GM12878 (cell line): ENCODE results near the gene MSI2. TPM values are rescaled to one million over a fixed set of nuclear protein-coding genes. Genes with fewer than 3 reads are reported as not detected.
"Not testable (repeated sequence)": the region's sequence is repeated elsewhere in the genome, so short reads cannot be mapped to it uniquely, and the experiment has no call there.

Experiments
- ATAC-seq: fragments of 200-7000 bp; cut with Tn5 transposase; 3 replicates; pipeline ENCODE4 v1.9.1; 2020; ENCODE audit warnings: mild to moderate bottlenecking, moderate library complexity
- BruUV-seq: library from RNA; stranded (reverse); fragments of 400-500 nt; replicated peaks from 2 replicates; lab custom pipeline; 2021; lab: Mats Ljungman, UMichigan
- CTCF ChIA-PET: fragments of 300-600 bp; sonication (Branson Sonifier 250); formaldehyde crosslinking; extraction: SDS; loops from one replicate; lab custom pipeline; 2021; ENCODE audit warnings: inconsistent platforms; lab: Yijun Ruan, JAX
- POLR2A ChIA-PET: fragments of 350-600 bp; formaldehyde crosslinking; extraction: SDS; loops from one replicate; lab custom pipeline; 2021; ENCODE audit warnings: inconsistent platforms; lab: Charles Lee
- RAD21 ChIA-PET: fragments of 300-600 bp; sonication (Branson Sonifier 250); formaldehyde crosslinking; loops from one replicate; lab custom pipeline; 2023; ENCODE audit warnings: antibody characterized with exemption; ENCODE audit not compliant: unreplicated experiment; lab: Charles Lee
- SMC1A ChIA-PET: fragments of 300-600 bp; sonication (Branson Sonifier 250); formaldehyde crosslinking; loops from one replicate; lab custom pipeline; 2023; ENCODE audit not compliant: unreplicated experiment, uncharacterized antibody; lab: Charles Lee
- DNase-seq: peaks from one replicate; pipeline ENCODE4 v3.0.0-alpha.2; 2011; ENCODE audit warnings: low read depth, low spot score
- FAIRE-seq: peaks from 3 replicates; lab custom pipeline; 2011; peaks lifted over from hg19 to GRCh38; lab: Jason Lieb, UNC
- H2AFZ ChIP-seq: 2 replicates; pipeline ENCODE4 v1.6.0; 2011; ENCODE audit warnings: low read depth, low read length, control low read depth; ENCODE audit not compliant: control insufficient read depth
- H3K27ac ChIP-seq: 2 replicates; pipeline ENCODE4 v1.5.1; 2011; ENCODE audit warnings: control low read depth; ENCODE audit not compliant: control insufficient read depth, insufficient read depth
- H3K27me3 ChIP-seq, 2 experiments: replicated peaks in 1 of 2; 2 replicates each; pipeline versions ENCODE4 v1.6.0 to v1.6.1; 2011; ENCODE audit warnings: low read length in 1 of 2; ENCODE audit not compliant: control insufficient read depth in 2 of 2, insufficient read depth in 2 of 2
- H3K36me3 ChIP-seq, 2 experiments: 2 replicates each; pipeline ENCODE4 v1.5.1; 2011; ENCODE audit warnings: low read length in 1 of 2; ENCODE audit not compliant: control insufficient read depth in 2 of 2, insufficient read depth in 2 of 2
- H3K4me1 ChIP-seq: 2 replicates; pipeline ENCODE4 v1.6.1; 2011; ENCODE audit warnings: mild to moderate bottlenecking, low read length, moderate library complexity, mixed read lengths; ENCODE audit not compliant: control insufficient read depth, insufficient read depth
- H3K4me2 ChIP-seq: 2 replicates; pipeline ENCODE4 v1.6.0; 2011; ENCODE audit warnings: control low read depth; ENCODE audit not compliant: control insufficient read depth, insufficient read depth
- H3K4me3 ChIP-seq: fragments of 200-600 bp; sonication (generic); 2 replicates; pipeline ENCODE4 v1.5.1; 2016
- H3K79me2 ChIP-seq: 2 replicates; pipeline ENCODE4 v1.6.0; 2011; ENCODE audit warnings: low read length; ENCODE audit not compliant: control insufficient read depth, insufficient read depth
- H3K9ac ChIP-seq: 2 replicates; pipeline ENCODE4 v1.8.0; 2011; ENCODE audit warnings: low read length, control low read depth, mixed read lengths; ENCODE audit not compliant: control insufficient read depth, insufficient read depth
- H3K9me3 ChIP-seq: replicated peaks from 3 replicates; pipeline ENCODE4 v1.5.1; 2011; ENCODE audit warnings: mild to moderate bottlenecking, low read length; ENCODE audit not compliant: control insufficient read depth, insufficient read depth
- H4K20me1 ChIP-seq: 2 replicates; pipeline ENCODE4 v1.6.0; 2011; ENCODE audit not compliant: control insufficient read depth, insufficient read depth
- BCL11A ChIP-seq: IDR thresholded peaks from 2 replicates; pipeline ENCODE4 v1.6.1; 2011; ENCODE audit warnings: low read depth, low read length
- DPF2 ChIP-seq: fragments of 450-650 bp; IDR thresholded peaks from 2 replicates; pipeline ENCODE4 v1.6.1; 2017; ENCODE audit warnings: mild to moderate bottlenecking
- FOS ChIP-seq: IDR thresholded peaks from 3 replicates; pipeline ENCODE4 v1.6.1; 2011; ENCODE audit warnings: borderline replicate concordance; ENCODE audit not compliant: insufficient read length; ENCODE audit errors: extremely low read depth
- HCFC1 ChIP-seq: fragments of 150-350 bp; IDR thresholded peaks from 2 replicates; pipeline ENCODE4 v1.6.1; 2014; ENCODE audit warnings: low read length
- HDAC2 ChIP-seq: fragments of 200-600 bp; sonication (generic); IDR thresholded peaks from 2 replicates; pipeline ENCODE4 v1.6.1; 2017
- MLLT1 ChIP-seq: fragments of 450-650 bp; IDR thresholded peaks from 2 replicates; pipeline ENCODE4 v1.6.1; 2016; ENCODE audit warnings: mild to moderate bottlenecking
- NR2F1 ChIP-seq: fragments of 450-650 bp; conservative IDR thresholded peaks from 2 replicates; pipeline ENCODE4 v1.6.1; 2017; ENCODE audit warnings: mild to moderate bottlenecking
- PRDM15 ChIP-seq: fragments of 450-650 bp; formaldehyde crosslinking; IDR thresholded peaks from 2 replicates; pipeline ENCODE4 v1.4.0; 2020; ENCODE audit warnings: mild to moderate bottlenecking, moderate library complexity
- RB1 ChIP-seq: fragments of 450-650 bp; formaldehyde crosslinking; IDR thresholded peaks from 2 replicates; pipeline ENCODE4 v1.6.1; 2017; ENCODE audit warnings: mild to moderate bottlenecking, borderline replicate concordance
- TCF3 ChIP-seq: IDR thresholded peaks from 2 replicates; pipeline ENCODE4 v1.6.1; 2012; ENCODE audit warnings: low read depth, mild to moderate bottlenecking, low read length, borderline replicate concordance; ENCODE audit not compliant: insufficient read depth
- WRNIP1 ChIP-seq: IDR thresholded peaks from 2 replicates; pipeline ENCODE4 v1.6.1; 2011; ENCODE audit warnings: low read depth, low read length, improper control_type of control experiment, borderline replicate concordance
- ZBED1 ChIP-seq: IDR thresholded peaks from 2 replicates; pipeline ENCODE4 v1.6.1; 2016; ENCODE audit warnings: borderline replicate concordance
- ZNF24 ChIP-seq: fragments of 450-650 bp; IDR thresholded peaks from 2 replicates; pipeline ENCODE4 v1.6.1; 2017; ENCODE audit warnings: antibody characterized with exemption, mild to moderate bottlenecking
- WGBS: methylation state at CpG from one replicate; pipeline ENCODE4 v1.1.6; 2016; ENCODE audit warnings: low lambda C conversion rate; ENCODE audit not compliant: insufficient replicate concordance, insufficient coverage; ENCODE audit errors: missing lambda C conversion rate; 5-methylcytosine and 5-hydroxymethylcytosine counted together
- in situ Hi-C: fragments of 300-500 bp; cut with MboI; formaldehyde crosslinking; loops from 9 replicates; pipeline ENCODE4 v1.14.3; 2018; ENCODE audit warnings: mixed read lengths
- intact Hi-C: fragments of 100-400 bp; cut with micrococcal nuclease; formaldehyde crosslinking; loops from one replicate; pipeline ENCODE4 v1.14.2; 2022; ENCODE audit not compliant: unreplicated experiment
- polyA plus RNA-seq, 11 experiments: library from polyadenylated mRNA; depleted of rRNA in 4 of 11; unstranded in 6 of 11; stranded (reverse) in 5 of 11; fragments of >200 nt; fragmentation: Nextera tagmentation in 4 of 11; fragmentation: Illumina TruSeq in 1 of 11; extraction: Ambion mirVana in 4 of 11; extraction: Trizol in 1 of 11; gene quantifications; 1 replicate in 1 of 11; 2 replicates in 10 of 11; pipeline versions ENCODE4 v1.2.1 to v1.2.3, GENCODE V29; 2011 to 2016; ENCODE audit warnings: inconsistent platforms in 2 of 11, missing spikeins in 2 of 11, low read depth in 1 of 11
- total RNA-seq, 4 experiments: library from RNA; depleted of rRNA in 3 of 4; stranded (reverse); fragments of >200 nt in 3 of 4; fragmentation: Illumina TruSeq in 1 of 4; extraction: Trizol in 1 of 4; gene quantifications; 2 replicates each; pipeline versions ENCODE4 v1.2.1 to v1.2.3, GENCODE V29; 2013 to 2021

Gene MSI2
- total and polyA plus RNA-seq, 10 of the 15 experiments (the other 5 are each of a cell fraction or from before 2014, with no cell fraction given), result 6.1 to 76.1 (median 42.0) TPM

- H2AFZ ChIP-seq, H3K4me3 ChIP-seq, FAIRE-seq, H4K20me1 ChIP-seq, intact Hi-C loops, H3K27ac ChIP-seq, POLR2A ChIA-PET, H3K9me3 ChIP-seq, in situ Hi-C loops, DNase-seq, H3K4me2 ChIP-seq, H3K27me3 ChIP-seq, H3K9ac ChIP-seq, ATAC-seq, H3K79me2 ChIP-seq, BruUV-seq: not testable (repeated sequence)
- RAD21 ChIA-PET, result interaction anchor here (1.6 to 1.7 kb wide), 2 partner anchors 50 to 70 kb away, joined by 4 to 9 read pairs; no protein-coding TSS in a partner anchor
- CTCF ChIA-PET, result interaction anchor here (0.7 to 2.6 kb wide), 4 partner anchors 16 to 209 kb away, joined by 3 to 21 read pairs (median 7); no protein-coding TSS in a partner anchor
- 96% methylated on average over 6 of the region's 6 CpGs for WGBS
- Histone ChIP-seq H3K36me3 (peaks cover 7 to 13% of the 10 kb centered on the region in 2 experiments), H3K4me1 (peaks cover 32% of the 10 kb centered on the region)
- SMC1A ChIA-PET, result interaction anchor here (0.6 to 3.2 kb wide), 10 partner anchors 9 to 265 kb away, joined by 3 to 14 read pairs (median 6); no protein-coding TSS in a partner anchor
Observed at GRCh38 chr17:57621791-57622190, 365.5 kb downstream of the MSI2 start.

GRCh38 chr17:57622306-57622682, 366.0 kb downstream of the MSI2 start:
- Histone ChIP-seq H4K20me1 (no peaks in the 10 kb centered on the region; the same call in 1 of the 2 replicates), H3K9me3 (no peaks in the 10 kb centered on the region), H3K27me3 (no peaks in the 10 kb centered on the region), H3K4me2 (peak overlapping the region; percentile 91), H3K9ac (peak overlapping the region; percentile 24), H3K27ac (peak overlapping the region; percentile 72), H2AFZ (peak overlapping the region; percentile 20), H3K79me2 (no peaks in the 10 kb centered on the region), H3K4me3 (peak overlapping the region; percentile 43), H3K36me3 (peaks cover 7 to 13% of the 10 kb centered on the region in 2 experiments), H3K4me1 (peaks cover 32% of the 10 kb centered on the region)
- BruUV-seq, result no TSS peak
- intact Hi-C loops (no loop called here), in situ Hi-C loops (no loop called here)
- DNase-seq (no peak), FAIRE-seq (no peak), ATAC-seq (no peak)
- ChIA-PET CTCF (interaction anchor here (0.5 to 2.6 kb wide), 9 partner anchors 9 to 1278 kb away, joined by 3 to 21 read pairs (median 5); no protein-coding TSS in a partner anchor), SMC1A (interaction anchor here (0.6 to 3.2 kb wide), 17 partner anchors 9 to 378 kb away, joined by 3 to 14 read pairs (median 4); no protein-coding TSS in a partner anchor), POLR2A (no interaction called here), RAD21 (interaction anchor here (1.3 to 2.2 kb wide), 7 partner anchors 44 to 378 kb away, joined by 4 to 10 read pairs (median 5); no protein-coding TSS in a partner anchor)
- WGBS, result 75% methylated on average over 8 of the region's 8 CpGs
- TF ChIP-seq PRDM15 (CRISPR knock-in tag) (no peak), TCF3 (no peak), MLLT1 (no peak), FOS (no peak), ZNF24 (no peak), ZBED1 (no peak; the same call in 1 of the 2 replicates), WRNIP1 (no peak), HCFC1 (no peak), DPF2 (no peak), BCL11A (no peak), HDAC2 (no peak), RB1 (no peak), NR2F1 (no peak)
